GM20000 (cell line): ENCODE data around the gene DTNB.

Source experiments
- DNase-seq: peaks from one replicate; pipeline ENCODE4 v3.0.0; 2012; ENCODE audit warnings: low spot score
- CTCF ChIP-seq: IDR thresholded peaks from 2 replicates; pipeline ENCODE4 v1.5.1; 2012; ENCODE audit warnings: mild to moderate bottlenecking, control low read depth; ENCODE audit errors: extremely low read depth, missing control alignments

The DTNB gene

DNA sequence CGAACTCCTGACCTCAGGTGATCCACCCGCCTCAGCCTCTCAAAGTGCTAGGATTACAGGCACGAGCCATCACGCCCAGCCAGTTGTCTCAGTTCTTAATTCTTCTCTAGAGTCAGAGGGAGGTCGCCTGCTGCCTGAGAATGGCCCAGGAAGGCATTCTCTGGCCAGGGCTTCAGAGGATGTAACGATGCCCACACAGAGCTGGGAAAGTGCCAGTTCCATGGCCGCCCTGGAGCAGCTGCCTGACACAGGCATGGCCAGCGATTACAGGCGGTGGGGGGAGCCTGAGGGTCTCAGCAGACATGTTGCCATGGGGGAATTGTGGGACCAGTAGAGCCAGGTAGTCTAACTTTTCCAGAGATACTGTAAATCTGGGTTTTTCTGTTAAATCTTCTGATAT, 306.1 kb downstream of the DTNB start:
- no peak for DNase-seq

DNA sequence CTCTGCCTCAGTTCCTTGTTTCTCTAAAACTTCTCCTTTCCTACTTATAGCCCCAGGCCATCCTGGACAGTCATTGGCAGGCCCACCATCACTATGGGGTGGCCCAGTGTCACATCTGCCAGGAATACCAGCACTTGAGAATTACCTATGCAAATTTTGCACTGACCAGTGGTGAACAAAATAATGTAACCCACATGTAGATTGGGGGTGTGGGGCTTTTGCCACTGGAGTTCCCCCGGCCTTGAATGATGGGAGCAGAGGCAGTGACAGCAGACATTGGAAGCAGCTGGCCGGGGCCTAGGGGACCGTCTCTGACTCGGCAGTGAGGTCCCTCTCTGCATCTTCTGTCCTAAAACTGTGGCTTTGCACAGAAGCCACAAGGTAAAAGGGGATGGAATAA, 306.7 kb downstream of the DTNB start:
- TF ChIP-seq CTCF: no peak
- DNase-seq: peak; percentile 40

More for the DNA sequence above, 306.1 kb downstream of the DTNB start:
- no peak for TF ChIP-seq CTCF

DNA sequence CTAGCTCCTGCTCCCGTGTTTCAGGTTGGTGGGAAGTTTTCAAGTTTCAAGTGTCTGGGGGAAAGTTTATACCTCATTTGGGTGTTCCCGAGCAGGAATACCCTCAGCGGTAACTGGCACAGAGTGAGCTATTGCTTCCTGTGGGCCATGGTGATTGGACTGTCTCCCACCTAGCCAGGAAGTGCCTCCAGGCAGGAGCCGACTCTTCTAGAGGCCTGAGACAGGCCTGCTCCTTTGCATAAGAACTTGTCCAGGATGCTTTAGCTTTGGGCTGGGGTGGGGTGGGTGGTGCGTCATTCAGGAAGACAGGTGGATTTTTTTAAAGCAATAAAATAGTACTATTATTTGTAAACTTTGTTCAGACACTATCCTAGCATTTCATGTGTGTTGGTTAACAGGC, 308.1 kb downstream of the DTNB start:
- no peak for DNase-seq
- no peak for TF ChIP-seq CTCF

GRCh38 chr2:25363733-25364132, 309.6 kb downstream of the DTNB start:
- TF ChIP-seq CTCF: no peak
- DNase-seq: no peak

- peak; percentile 85 for DNase-seq
These were observed 310.8 kb downstream of the DTNB start for GRCh38 chr2:25362434-25363145.

DNA sequence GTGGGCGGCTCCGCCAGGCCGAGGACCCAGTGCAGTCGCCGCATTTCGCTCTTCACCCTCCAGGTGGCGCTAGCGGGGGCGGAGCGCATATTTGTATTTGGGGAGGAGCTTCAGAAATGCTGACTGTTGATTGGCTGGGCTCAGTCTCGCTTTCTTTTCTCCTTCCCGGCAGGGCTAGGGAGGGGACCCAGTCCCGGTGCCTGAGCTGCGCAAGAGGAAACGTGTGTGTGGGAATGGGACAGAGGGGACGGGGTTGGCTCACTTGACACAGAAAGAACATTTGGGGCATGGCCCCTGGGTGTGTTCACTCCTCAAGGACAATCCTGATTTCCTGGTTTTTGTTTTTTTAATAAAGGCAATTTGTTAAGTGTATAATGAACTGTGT, 311.3 kb downstream of the DTNB start:
- peak; percentile 83 for TF ChIP-seq CTCF
- peak; percentile 89 for DNase-seq

More at GRCh38 chr2:25362434-25363145, 310.8 kb downstream of the DTNB start:
- TF ChIP-seq CTCF: no peak

DNA sequence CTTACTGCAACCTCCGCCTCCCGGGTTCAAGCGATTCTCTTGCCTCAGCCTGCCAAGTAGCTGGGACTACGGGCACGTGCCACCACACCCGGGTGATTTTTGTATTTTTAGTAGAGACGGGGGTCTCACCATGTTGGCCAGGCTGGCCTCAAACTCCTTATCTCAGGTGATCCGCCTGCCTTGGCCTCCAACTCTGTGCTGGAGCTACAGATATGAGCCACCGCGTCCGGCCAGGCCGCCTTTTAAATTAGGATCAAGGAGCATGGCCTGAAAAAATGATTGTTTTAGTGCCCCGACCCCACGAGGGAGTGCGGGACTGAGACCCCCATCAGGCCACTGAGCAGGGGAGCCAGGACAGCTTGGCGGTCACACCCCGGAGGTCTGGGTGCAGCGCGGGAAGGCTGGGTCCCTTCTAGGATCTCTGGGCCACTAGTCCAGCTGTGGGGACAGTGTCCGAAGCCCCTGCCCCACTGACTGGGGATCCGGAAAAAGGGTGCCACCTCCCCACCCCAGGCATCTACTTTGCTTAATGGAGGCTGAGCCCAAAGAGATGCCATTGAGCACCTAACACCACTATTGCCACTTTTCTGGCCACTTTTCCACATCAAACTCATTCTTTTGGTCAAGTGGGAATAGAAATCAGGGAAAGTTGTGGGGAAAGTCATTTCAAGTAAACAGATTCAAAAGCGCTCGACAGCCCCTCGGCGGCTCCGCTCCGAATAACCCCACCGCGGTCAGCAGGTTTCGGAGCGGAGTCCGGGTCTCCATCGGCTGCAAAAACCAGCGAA, 311.9 kb downstream of the DTNB start:
- DNase-seq: no peak
- TF ChIP-seq CTCF: no peak
